Upper lobe of left lung (tissue), 4 donors: ENCODE measurements around the gene A2ML1.

Source experiments
- POLR2A ChIP-seq, 4 donors: fragments of 450-650 bp; IDR thresholded peaks; one replicate each; pipeline ENCODE4 v1.5.1; 2016 to 2017; ENCODE audit warnings: antibody characterized with exemption in 4 of 4, mild to moderate bottlenecking in 2 of 4
- TF ChIP-seq, protein P1 (sequence below), 6 experiments: fragments of 450-650 bp in 4 of 6; fragments of 200-600 bp in 2 of 6; sonication (generic) in 2 of 6; IDR thresholded peaks; one replicate each; pipeline ENCODE4 v1.5.1; 2016 to 2019; ENCODE audit warnings: antibody characterized with exemption in 6 of 6

DNA sequence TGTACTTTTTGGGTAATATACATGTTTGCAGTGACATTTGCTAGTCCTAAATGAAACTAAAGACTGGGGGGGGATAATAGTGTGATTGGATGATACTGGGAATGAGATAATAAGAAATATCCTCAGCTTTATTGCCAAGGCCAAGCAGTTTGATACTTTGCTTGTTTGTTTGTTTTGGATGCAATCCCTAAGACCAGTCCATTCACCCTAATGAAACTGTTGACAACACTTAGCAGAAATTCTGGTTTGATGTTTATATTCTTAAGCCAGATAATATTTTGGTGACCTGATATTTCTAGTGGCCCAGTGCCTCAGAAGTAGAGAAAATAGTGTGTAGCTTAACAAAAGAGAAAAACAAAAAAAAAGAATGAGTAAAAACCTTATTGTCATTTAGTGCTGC lies 93.7 kb downstream of the A2ML1 start:
- no peak for TF ChIP-seq POLR2A (IDR thresholded peaks at IDR 0.05)
- TF ChIP-seq, protein P1, sequence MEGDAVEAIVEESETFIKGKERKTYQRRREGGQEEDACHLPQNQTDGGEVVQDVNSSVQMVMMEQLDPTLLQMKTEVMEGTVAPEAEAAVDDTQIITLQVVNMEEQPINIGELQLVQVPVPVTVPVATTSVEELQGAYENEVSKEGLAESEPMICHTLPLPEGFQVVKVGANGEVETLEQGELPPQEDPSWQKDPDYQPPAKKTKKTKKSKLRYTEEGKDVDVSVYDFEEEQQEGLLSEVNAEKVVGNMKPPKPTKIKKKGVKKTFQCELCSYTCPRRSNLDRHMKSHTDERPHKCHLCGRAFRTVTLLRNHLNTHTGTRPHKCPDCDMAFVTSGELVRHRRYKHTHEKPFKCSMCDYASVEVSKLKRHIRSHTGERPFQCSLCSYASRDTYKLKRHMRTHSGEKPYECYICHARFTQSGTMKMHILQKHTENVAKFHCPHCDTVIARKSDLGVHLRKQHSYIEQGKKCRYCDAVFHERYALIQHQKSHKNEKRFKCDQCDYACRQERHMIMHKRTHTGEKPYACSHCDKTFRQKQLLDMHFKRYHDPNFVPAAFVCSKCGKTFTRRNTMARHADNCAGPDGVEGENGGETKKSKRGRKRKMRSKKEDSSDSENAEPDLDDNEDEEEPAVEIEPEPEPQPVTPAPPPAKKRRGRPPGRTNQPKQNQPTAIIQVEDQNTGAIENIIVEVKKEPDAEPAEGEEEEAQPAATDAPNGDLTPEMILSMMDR (IDR thresholded peaks at IDR 0.05), result no peak
